ELF-1 (cell line): ENCODE data around the gene SPIRE1.
"Not testable (repeated sequence)": the region's sequence is repeated elsewhere in the genome, so short reads cannot be mapped to it uniquely, and the experiment has no call there.

Experiments
- DNase-seq: peaks from one replicate; pipeline ENCODE4 v3.0.0-alpha.2; 2016; ENCODE audit warnings: low read depth, low spot score

SPIRE1 gene

GRCh38 chr18:12647773-12648172 is 10.1 kb downstream of the SPIRE1 start:
- DNase-seq = peak; percentile 34

- peak; percentile 63 for DNase-seq
Measured at GRCh38 chr18:12645751-12646203, 12.1 kb downstream of the SPIRE1 start.

- no peak for DNase-seq
Measured at GRCh38 chr18:12645254-12645653, 12.7 kb downstream of the SPIRE1 start.

- not testable (repeated sequence) for DNase-seq
Measured at GRCh38 chr18:12643756-12644155, 14.2 kb downstream of the SPIRE1 start.

- no peak for DNase-seq
Measured at GRCh38 chr18:12640881-12641200, 17.1 kb downstream of the SPIRE1 start.

GRCh38 chr18:12639990-12640880 is 17.7 kb downstream of the SPIRE1 start:
- DNase-seq = peak; percentile 26

GRCh38 chr18:12638644-12639124 is 19.2 kb downstream of the SPIRE1 start:
- DNase-seq = no peak

GRCh38 chr18:12637901-12638643 is 19.8 kb downstream of the SPIRE1 start:
- DNase-seq = no peak

- DNase-seq = no peak
Measured at GRCh38 chr18:12637393-12637792, 20.5 kb downstream of the SPIRE1 start.

GRCh38 chr18:12631831-12632477 is 26.0 kb downstream of the SPIRE1 start:
- DNase-seq = no peak

GRCh38 chr18:12630136-12630535 is 27.8 kb downstream of the SPIRE1 start:
- DNase-seq = no peak

GRCh38 chr18:12628706-12629702 is 28.9 kb downstream of the SPIRE1 start:
- no peak for DNase-seq

- not testable (repeated sequence) for DNase-seq
Measured at GRCh38 chr18:12627199-12627598, 30.7 kb downstream of the SPIRE1 start.

- DNase-seq = no peak
Measured at GRCh38 chr18:12625241-12625640, 32.7 kb downstream of the SPIRE1 start.

- no peak for DNase-seq
Measured at GRCh38 chr18:12621742-12622306, 36.1 kb downstream of the SPIRE1 start.

- DNase-seq = no peak
Measured at GRCh38 chr18:12615748-12616147, 42.2 kb downstream of the SPIRE1 start.

- DNase-seq = no peak
Measured at GRCh38 chr18:12608301-12608700, 49.6 kb downstream of the SPIRE1 start.

- no peak for DNase-seq
Measured at GRCh38 chr18:12606592-12607315, 51.2 kb downstream of the SPIRE1 start.

- no peak for DNase-seq
Measured at GRCh38 chr18:12604445-12605007, 53.4 kb downstream of the SPIRE1 start.

- no peak for DNase-seq
Measured at GRCh38 chr18:12599966-12600365, 57.9 kb downstream of the SPIRE1 start.
